Measurements from ENCODE around the gene RNF40. TPM values are rescaled to one million over a fixed set of nuclear protein-coding genes. Genes with fewer than 3 reads are reported as not detected.

RNF40 gene
- total and polyA plus RNA-seq, 4 donors = 25.9 to 55.4 (median 34.1) TPM

DNA sequence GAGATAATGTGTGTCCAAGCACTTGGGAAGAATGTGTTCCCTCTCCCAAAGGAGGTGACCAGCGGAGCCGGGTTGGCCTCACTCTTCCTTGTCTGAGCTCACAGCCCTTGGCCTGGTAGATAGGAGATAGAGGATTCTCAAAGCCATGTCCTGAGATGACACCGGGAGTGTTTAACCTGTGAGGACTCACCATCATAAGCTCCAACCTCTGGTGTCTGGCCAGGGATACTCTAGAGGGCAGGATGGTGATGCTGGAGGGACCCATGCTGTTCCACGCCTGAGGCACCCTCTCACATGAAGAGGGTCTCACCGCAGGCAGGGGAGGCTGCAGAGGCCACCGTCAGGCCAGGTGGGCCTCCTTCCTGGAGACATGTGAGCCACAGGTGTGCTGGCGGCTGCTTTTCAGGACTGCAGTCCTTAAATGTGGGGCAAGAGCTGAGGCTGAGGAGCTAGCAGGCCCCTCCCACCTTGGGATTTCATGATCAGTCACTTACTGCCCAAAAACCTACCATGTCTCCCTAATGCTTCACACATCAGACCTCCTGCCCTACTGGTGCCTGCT, 31.5 kb downstream of the RNF40 start (continued):
- TF ChIP-seq HNF4A (conservative IDR thresholded peaks at IDR 0.05) (no peak), SP1 (IDR thresholded peaks at IDR 0.05) (no peak), HNF4G (IDR thresholded peaks at IDR 0.05) (no peak)

DNA sequence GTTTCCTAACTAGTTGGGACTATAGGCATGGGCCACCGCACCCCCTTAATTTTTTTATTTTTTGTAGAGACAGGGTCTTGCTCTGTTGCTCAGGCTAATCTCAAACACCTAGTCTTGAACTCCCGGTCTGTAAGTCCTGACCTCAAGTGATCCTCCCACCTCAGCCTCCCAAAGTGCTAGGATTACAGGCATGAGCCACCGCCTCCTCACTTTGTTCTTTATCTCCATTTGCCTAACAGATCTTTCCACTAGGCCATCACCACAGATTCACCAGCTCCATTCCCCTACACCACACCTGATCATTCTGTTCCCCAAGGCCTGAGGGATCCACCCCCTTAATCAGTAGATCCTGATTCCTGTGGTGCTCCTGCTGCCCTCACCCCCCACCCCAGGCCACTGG, 32.5 kb downstream of the RNF40 start:
- Histone ChIP-seq H3K4me1 (ENCODE audit: control insufficient read depth in 4 of 4, insufficient read depth in 4 of 4, low read length in 3 of 4) (no peaks in the 10 kb centered on the region), H3K9me3 (ENCODE audit: control insufficient read depth in 4 of 4, low read length in 3 of 4) (no peaks in the 10 kb centered on the region), H3K9ac (ENCODE audit: low read depth in 1 of 2, low read length in 2 of 2) (no peak overlapping the region), H3K4me3 (ENCODE audit: low read depth in 1 of 3, low read length in 3 of 3) (no peak overlapping the region), H3K27ac (ENCODE audit: low read depth in 1 of 2, low read length in 2 of 2) (no peak overlapping the region), H3K36me3 (ENCODE audit: control insufficient read depth in 4 of 4, insufficient read depth in 3 of 4, low read depth in 1 of 4, low read length in 3 of 4) (no peaks in the 10 kb centered on the region), H3K27me3 (ENCODE audit: control insufficient read depth in 4 of 4, insufficient read depth in 4 of 4, low read length in 3 of 4) (no peaks in the 10 kb centered on the region)
- 97% methylated on average over 3 of the region's 3 CpGs for WGBS
- TF ChIP-seq SP1 (IDR thresholded peaks at IDR 0.05) (no peak), TAF1 (conservative IDR thresholded peaks at IDR 0.05) (no peak), RAD21 (IDR thresholded peaks at IDR 0.05) (no peak), NR2F2 (IDR thresholded peaks at IDR 0.05) (no peak), EGR1 (IDR thresholded peaks at IDR 0.05; ENCODE audit: low read depth in 2 of 2) (no peak), FOXA2 (IDR thresholded peaks at IDR 0.05) (no peak), FOXA1 (IDR thresholded peaks at IDR 0.05) (no peak), HNF4A (conservative IDR thresholded peaks at IDR 0.05) (no peak), YY1 (IDR thresholded peaks at IDR 0.05) (no peak), JUND (IDR thresholded peaks at IDR 0.05) (no peak), GABPA (IDR thresholded peaks at IDR 0.05 in 1 of 2, conservative IDR thresholded peaks at IDR 0.05 in 1 of 2) (no peak), HNF4G (IDR thresholded peaks at IDR 0.05) (no peak), RXRA (IDR thresholded peaks at IDR 0.05) (no peak)
- TF ChIP-seq, protein P1, sequence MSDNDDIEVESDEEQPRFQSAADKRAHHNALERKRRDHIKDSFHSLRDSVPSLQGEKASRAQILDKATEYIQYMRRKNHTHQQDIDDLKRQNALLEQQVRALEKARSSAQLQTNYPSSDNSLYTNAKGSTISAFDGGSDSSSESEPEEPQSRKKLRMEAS (IDR thresholded peaks at IDR 0.05) = no peak
- TF ChIP-seq, protein P2, sequence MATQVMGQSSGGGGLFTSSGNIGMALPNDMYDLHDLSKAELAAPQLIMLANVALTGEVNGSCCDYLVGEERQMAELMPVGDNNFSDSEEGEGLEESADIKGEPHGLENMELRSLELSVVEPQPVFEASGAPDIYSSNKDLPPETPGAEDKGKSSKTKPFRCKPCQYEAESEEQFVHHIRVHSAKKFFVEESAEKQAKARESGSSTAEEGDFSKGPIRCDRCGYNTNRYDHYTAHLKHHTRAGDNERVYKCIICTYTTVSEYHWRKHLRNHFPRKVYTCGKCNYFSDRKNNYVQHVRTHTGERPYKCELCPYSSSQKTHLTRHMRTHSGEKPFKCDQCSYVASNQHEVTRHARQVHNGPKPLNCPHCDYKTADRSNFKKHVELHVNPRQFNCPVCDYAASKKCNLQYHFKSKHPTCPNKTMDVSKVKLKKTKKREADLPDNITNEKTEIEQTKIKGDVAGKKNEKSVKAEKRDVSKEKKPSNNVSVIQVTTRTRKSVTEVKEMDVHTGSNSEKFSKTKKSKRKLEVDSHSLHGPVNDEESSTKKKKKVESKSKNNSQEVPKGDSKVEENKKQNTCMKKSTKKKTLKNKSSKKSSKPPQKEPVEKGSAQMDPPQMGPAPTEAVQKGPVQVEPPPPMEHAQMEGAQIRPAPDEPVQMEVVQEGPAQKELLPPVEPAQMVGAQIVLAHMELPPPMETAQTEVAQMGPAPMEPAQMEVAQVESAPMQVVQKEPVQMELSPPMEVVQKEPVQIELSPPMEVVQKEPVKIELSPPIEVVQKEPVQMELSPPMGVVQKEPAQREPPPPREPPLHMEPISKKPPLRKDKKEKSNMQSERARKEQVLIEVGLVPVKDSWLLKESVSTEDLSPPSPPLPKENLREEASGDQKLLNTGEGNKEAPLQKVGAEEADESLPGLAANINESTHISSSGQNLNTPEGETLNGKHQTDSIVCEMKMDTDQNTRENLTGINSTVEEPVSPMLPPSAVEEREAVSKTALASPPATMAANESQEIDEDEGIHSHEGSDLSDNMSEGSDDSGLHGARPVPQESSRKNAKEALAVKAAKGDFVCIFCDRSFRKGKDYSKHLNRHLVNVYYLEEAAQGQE (IDR thresholded peaks at IDR 0.05) = no peak
- TF ChIP-seq, protein P3, sequence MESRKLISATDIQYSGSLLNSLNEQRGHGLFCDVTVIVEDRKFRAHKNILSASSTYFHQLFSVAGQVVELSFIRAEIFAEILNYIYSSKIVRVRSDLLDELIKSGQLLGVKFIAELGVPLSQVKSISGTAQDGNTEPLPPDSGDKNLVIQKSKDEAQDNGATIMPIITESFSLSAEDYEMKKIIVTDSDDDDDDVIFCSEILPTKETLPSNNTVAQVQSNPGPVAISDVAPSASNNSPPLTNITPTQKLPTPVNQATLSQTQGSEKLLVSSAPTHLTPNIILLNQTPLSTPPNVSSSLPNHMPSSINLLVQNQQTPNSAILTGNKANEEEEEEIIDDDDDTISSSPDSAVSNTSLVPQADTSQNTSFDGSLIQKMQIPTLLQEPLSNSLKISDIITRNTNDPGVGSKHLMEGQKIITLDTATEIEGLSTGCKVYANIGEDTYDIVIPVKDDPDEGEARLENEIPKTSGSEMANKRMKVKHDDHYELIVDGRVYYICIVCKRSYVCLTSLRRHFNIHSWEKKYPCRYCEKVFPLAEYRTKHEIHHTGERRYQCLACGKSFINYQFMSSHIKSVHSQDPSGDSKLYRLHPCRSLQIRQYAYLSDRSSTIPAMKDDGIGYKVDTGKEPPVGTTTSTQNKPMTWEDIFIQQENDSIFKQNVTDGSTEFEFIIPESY (IDR thresholded peaks at IDR 0.05) = no peak
- TF ChIP-seq, protein P4, sequence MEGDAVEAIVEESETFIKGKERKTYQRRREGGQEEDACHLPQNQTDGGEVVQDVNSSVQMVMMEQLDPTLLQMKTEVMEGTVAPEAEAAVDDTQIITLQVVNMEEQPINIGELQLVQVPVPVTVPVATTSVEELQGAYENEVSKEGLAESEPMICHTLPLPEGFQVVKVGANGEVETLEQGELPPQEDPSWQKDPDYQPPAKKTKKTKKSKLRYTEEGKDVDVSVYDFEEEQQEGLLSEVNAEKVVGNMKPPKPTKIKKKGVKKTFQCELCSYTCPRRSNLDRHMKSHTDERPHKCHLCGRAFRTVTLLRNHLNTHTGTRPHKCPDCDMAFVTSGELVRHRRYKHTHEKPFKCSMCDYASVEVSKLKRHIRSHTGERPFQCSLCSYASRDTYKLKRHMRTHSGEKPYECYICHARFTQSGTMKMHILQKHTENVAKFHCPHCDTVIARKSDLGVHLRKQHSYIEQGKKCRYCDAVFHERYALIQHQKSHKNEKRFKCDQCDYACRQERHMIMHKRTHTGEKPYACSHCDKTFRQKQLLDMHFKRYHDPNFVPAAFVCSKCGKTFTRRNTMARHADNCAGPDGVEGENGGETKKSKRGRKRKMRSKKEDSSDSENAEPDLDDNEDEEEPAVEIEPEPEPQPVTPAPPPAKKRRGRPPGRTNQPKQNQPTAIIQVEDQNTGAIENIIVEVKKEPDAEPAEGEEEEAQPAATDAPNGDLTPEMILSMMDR (IDR thresholded peaks at IDR 0.05; ENCODE audit: low read depth, low read length, missing input control) = no peak
- TF ChIP-seq, protein P5, sequence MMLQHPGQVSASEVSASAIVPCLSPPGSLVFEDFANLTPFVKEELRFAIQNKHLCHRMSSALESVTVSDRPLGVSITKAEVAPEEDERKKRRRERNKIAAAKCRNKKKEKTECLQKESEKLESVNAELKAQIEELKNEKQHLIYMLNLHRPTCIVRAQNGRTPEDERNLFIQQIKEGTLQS (IDR thresholded peaks at IDR 0.05) = no peak
- no peak for DNase-seq (ENCODE audit: low spot score)
